Panc1 (cell line): ENCODE data around the gene RAB23.

Experiments
- POLR2AphosphoS5 ChIP-seq: IDR thresholded peaks from 2 replicates; pipeline ENCODE4 v1.6.1; 2012; ENCODE audit warnings: mild to moderate bottlenecking, low read depth, low read length, moderate library complexity
- SIN3A ChIP-seq: IDR thresholded peaks from 2 replicates; pipeline ENCODE4 v1.6.1; 2012; ENCODE audit warnings: low read depth, mild to moderate bottlenecking, low read length, moderate library complexity, borderline replicate concordance; ENCODE audit not compliant: insufficient read depth
- TCF7L2 ChIP-seq: IDR thresholded peaks from 2 replicates; pipeline ENCODE4 v1.6.1; 2011; ENCODE audit warnings: mild to moderate bottlenecking, low read depth, low read length, inconsistent platforms

GRCh38 chr6:57193177-57193576 is 28.9 kb downstream of the RAB23 start:
- TF ChIP-seq SIN3A (no peak), POLR2AphosphoS5 (no peak), TCF7L2 (no peak)
